ENCODE data around the gene EVX2. TPM values are rescaled to one million over a fixed set of nuclear protein-coding genes. Genes with fewer than 3 reads are reported as not detected.
A peak's percentile ranks its signal among the peaks of the same experiment; 100 is the strongest.

EVX2 gene
- total and polyA plus RNA-seq, 7 donors: not detected

DNA sequence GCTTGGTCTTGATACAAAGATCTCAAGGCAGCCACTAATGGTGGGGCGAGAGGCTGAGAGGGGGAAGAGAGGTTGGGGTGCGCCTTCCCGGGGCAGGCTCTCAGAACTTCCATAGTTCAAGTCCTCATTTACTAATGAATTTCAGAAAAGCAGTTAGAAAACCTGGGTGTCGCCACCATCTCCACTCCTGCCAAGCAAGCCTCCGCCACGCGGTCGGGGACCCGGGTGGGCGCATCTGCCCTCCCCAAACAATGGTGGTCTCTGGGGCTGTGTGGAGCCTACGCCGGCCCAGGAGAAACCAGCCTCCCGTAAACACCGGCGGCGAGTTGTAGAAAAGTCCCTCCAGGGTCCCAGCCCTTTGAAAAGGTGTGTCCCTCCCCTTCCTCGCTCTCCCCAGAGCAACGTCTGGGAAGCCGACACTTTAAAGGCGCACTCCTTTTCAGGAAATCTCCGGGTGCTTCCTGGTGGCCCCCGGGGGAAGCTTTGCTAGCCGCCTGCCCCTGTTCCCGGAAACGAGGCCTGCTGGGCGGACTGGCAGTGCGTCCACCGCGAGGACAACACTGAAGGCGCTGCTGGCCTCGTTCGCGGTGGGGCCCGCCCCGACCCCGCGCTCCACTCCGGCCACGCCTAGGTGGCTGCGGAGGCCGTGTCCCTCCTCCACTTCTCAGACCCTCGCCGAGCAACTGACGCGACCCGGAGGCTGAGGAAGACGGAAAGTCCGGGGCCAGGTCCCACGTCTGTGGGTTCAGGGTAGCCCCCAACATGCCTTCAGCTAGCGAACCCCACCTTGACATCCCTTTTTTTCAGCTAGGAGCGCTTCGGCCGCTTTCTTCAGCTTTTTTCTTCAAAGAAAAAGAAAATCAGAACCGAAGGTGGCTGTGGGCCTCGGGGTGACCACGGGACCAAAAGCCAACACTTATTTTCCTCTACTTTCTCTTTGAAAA is 16.8 kb downstream of the EVX2 start:
- TF ChIP-seq, protein P1, sequence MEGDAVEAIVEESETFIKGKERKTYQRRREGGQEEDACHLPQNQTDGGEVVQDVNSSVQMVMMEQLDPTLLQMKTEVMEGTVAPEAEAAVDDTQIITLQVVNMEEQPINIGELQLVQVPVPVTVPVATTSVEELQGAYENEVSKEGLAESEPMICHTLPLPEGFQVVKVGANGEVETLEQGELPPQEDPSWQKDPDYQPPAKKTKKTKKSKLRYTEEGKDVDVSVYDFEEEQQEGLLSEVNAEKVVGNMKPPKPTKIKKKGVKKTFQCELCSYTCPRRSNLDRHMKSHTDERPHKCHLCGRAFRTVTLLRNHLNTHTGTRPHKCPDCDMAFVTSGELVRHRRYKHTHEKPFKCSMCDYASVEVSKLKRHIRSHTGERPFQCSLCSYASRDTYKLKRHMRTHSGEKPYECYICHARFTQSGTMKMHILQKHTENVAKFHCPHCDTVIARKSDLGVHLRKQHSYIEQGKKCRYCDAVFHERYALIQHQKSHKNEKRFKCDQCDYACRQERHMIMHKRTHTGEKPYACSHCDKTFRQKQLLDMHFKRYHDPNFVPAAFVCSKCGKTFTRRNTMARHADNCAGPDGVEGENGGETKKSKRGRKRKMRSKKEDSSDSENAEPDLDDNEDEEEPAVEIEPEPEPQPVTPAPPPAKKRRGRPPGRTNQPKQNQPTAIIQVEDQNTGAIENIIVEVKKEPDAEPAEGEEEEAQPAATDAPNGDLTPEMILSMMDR (IDR thresholded peaks at IDR 0.05): no peak
- peak in 3 of 4 donors; percentile 40 to 67 (median 64) for ATAC-seq
- H3K36me3 ChIP-seq (ENCODE audit: insufficient read depth in 1 of 2, low read depth in 1 of 2): no peaks in the 10 kb centered on the region
- WGBS, 3 donors: 17 to 21% (median 19%) methylated on average over 56 of the region's 56 CpGs
- no peak overlapping the region for H3K27ac ChIP-seq
- DNase-seq: no peak
- H3K9me3 ChIP-seq: no peaks in the 10 kb centered on the region
- H3K4me1 ChIP-seq: peaks cover 17% of the 10 kb centered on the region
- H3K4me3 ChIP-seq: peak overlapping the region; percentile 61
- intact Hi-C loops (cut with DNase I): no loop called here
- H3K27me3 ChIP-seq (ENCODE audit: insufficient read depth in 3 of 3, low read length in 2 of 3): peaks cover 0 to 76% (median 28%) of the 10 kb centered on the region in 3 donors

DNA sequence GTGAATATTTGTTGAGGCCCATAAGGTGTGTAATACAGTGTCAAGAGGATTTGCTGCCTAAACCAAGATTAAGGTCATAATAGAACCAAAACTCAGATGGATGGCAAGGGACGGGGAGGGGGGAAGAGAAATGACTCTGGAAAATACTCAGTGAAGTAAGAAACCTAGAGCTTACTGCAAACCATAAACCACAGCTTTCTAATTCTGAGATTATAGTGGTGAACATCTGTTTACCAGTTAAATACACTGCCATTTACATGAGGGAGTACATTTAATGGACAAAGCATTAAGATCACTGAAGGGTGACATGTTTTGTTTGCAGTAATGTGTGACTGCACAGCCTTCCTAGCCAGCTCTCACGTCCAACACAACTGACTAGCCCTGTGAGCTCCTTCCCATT is 19.8 kb downstream of the EVX2 start:
- Histone ChIP-seq H3K36me3 (ENCODE audit: insufficient read depth in 1 of 2, low read depth in 1 of 2) (no peaks in the 10 kb centered on the region), H3K4me3 (no peak overlapping the region), H3K27ac (no peak overlapping the region), H3K9me3 (no peaks in the 10 kb centered on the region), H3K27me3 (ENCODE audit: insufficient read depth in 3 of 3, low read length in 2 of 3) (peaks cover 2 to 62% (median 16%) of the 10 kb centered on the region in 3 donors), H3K4me1 (peaks cover 17% of the 10 kb centered on the region)
- intact Hi-C loops (cut with DNase I): no loop called here
- 56 to 64% (median 59%) methylated on average over 2 of the region's 2 CpGs for WGBS, 3 donors
- no peak for DNase-seq
- ATAC-seq: no peak
- TF ChIP-seq, protein P1 (IDR thresholded peaks at IDR 0.05): no peak

DNA sequence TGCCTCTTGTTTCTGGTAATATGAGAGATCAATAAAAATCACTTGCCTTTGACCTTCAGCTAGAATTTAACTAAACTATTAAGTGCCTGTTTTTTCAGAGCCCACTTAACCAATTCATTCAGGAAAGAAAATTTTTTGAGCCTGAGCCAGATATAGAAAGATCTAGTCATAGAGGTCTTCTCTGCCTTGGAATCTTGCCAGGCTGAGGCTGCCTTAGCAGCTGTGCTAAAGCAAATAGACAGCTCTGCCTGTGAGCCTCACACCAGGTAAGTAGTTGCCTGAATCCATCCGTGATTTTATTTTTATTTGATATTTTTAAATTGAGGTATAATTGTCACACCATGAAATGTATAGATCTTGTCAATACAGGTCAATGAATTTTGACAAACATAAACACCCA is 27.4 kb downstream of the EVX2 start:
- TF ChIP-seq, protein P1 (IDR thresholded peaks at IDR 0.05): no peak
- Histone ChIP-seq H3K27me3 (ENCODE audit: insufficient read depth in 3 of 3, low read length in 2 of 3) (peaks cover 0 to 20% (median 0%) of the 10 kb centered on the region in 3 donors), H3K27ac (no peak overlapping the region), H3K4me3 (no peak overlapping the region), H3K4me1 (no peaks in the 10 kb centered on the region), H3K9me3 (no peaks in the 10 kb centered on the region), H3K36me3 (ENCODE audit: insufficient read depth in 1 of 2, low read depth in 1 of 2) (no peaks in the 10 kb centered on the region)
- intact Hi-C loops (cut with DNase I): no loop called here
- DNase-seq (no peak), ATAC-seq (no peak)
- 25 to 33% (median 31%) methylated on average over 1 of the region's 1 CpG for WGBS, 3 donors

DNA sequence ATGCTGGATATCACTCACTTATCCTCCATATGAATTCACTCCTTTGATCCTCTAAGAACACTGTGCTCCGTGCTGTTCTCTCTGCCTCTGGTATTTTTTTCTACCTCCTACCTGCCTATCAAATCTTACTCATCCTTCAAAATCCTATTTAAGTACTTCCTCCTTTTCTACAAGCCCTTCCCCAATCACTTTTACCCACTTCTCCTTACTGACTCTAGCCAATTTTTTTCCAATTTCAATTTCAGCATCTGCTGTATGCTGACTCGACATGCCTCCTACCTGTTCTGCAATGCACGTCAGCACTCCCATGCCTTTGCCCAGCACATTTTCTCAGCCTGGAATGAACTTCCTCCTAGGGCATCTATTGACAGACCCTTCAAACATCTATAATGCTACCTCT is 44.4 kb downstream of the EVX2 start:
- no peak overlapping the region for H3K4me3 ChIP-seq
- no peak for DNase-seq
- no peak for ATAC-seq
- intact Hi-C loops (cut with DNase I): no loop called here
- no peaks in the 10 kb centered on the region for H3K4me1 ChIP-seq
- peaks cover 0 to 7% (median 2%) of the 10 kb centered on the region in 3 donors for H3K27me3 ChIP-seq (ENCODE audit: insufficient read depth in 3 of 3, low read length in 2 of 3)
- no peaks in the 10 kb centered on the region for H3K36me3 ChIP-seq (ENCODE audit: insufficient read depth in 1 of 2, low read depth in 1 of 2)
- H3K9me3 ChIP-seq: no peaks in the 10 kb centered on the region
- WGBS, 3 donors: 55 to 63% (median 63%) methylated on average over 3 of the region's 3 CpGs
- TF ChIP-seq, protein P1 (IDR thresholded peaks at IDR 0.05): no peak
- no peak overlapping the region for H3K27ac ChIP-seq

All from psoas muscle (tissue), 8 donors.